CD4-positive, alpha-beta T cell treated with Interleukin-17A for 4 hours (primary cell): ENCODE data around the gene PLA2G4D.

Experiments used
- DNase-seq: peaks from one replicate; pipeline ENCODE4 v3.0.0-alpha.2; 2020; ENCODE audit warnings: mixed read lengths

Gene PLA2G4D

GRCh38 chr15:42069496-42070278 lies 24.7 kb downstream of the PLA2G4D start:
- no peak for DNase-seq

DNA sequence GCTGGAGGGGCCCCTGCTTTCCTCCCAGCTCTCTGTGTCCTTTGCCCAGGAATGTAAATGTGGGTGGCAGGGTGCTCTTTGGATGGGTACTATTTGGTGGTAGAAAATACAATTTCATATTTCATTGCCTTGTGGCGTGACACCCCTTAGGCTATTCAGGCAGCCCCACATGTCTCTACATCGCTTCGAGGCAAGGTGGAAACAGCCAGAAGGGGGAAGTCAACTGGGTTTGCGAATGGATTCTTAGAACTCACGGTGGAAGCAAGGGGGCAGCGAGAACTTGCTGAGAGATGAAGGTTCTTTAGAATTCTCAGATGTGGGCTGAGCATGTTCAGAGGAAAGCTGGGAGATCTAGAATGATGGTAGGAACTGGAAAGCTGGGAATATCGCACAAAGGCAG lies 25.3 kb downstream of the PLA2G4D start:
- no peak for DNase-seq

- DNase-seq = no peak
Measured at GRCh38 chr15:42068601-42069000, 25.8 kb downstream of the PLA2G4D start.

DNA sequence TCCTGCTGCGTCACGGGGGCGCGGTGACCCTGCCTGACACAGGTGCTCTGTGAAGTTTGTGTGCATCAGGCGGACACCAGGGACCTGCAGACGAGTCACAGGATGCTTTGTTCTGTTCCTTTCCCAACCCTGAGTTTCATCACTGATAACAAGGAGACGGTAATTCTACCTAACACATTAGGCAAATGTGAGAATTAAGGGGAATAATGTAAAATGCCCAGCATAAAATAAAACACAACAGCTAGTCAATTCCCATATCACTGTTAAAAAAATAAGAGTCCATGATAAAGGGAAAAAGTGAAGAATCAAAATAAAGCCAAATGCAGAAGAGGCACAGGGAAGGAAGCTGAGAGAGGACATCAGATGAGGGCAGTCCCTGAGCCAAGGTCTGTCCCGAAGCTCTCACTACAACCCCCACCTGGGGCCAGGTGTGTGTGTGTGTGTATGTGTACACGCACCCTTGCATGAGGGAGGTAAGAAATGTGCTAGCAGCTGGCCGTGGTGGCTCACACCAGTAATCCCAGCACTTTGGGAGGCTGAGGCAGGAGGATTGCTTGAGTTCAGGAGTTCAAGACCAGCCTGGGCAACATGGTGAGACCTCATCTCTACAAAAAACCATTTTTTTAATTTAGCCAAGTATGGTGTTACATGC lies 27.5 kb downstream of the PLA2G4D start:
- DNase-seq = no peak

DNA sequence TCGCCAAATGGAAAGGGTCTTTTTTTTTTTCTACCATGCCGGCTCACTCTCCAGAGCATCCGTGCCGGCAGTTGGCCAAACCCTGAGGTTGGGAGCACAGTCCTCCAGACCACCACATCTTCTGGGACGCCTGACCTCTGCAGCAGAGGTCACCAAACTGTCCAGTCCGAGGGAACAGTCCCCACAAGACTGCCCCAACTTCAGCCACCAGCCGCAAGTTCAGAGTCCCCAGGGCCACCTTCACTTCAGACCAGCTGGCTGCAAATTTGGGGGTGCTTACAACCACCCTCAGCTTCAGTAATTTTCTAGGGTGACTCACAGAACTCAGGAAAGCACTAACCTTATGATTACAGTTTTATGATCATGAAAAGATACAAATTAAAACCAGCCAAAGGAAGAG lies 28.9 kb downstream of the PLA2G4D start:
- DNase-seq = no peak

- DNase-seq = no peak
Measured at GRCh38 chr15:42065033-42065432, 29.3 kb downstream of the PLA2G4D start.

DNA sequence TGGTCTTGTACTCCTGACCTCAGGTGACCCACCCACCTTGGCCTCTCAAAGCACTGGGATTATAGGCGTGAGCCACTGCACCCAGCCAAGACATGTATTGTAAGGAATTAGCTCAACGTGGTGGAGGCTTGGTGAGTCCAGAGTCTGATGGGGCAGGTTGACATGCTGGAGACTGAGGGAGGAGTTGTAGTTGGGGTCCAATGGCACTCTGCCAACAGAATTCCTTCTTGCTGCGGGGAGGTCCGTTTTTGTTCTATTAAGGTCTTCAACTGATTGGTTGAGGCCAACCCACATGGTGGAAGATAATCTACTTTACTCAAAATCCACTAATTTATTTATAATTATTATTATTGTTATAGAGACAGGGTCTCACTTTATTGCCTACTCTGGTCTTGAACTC lies 30.1 kb downstream of the PLA2G4D start:
- DNase-seq = no peak

DNA sequence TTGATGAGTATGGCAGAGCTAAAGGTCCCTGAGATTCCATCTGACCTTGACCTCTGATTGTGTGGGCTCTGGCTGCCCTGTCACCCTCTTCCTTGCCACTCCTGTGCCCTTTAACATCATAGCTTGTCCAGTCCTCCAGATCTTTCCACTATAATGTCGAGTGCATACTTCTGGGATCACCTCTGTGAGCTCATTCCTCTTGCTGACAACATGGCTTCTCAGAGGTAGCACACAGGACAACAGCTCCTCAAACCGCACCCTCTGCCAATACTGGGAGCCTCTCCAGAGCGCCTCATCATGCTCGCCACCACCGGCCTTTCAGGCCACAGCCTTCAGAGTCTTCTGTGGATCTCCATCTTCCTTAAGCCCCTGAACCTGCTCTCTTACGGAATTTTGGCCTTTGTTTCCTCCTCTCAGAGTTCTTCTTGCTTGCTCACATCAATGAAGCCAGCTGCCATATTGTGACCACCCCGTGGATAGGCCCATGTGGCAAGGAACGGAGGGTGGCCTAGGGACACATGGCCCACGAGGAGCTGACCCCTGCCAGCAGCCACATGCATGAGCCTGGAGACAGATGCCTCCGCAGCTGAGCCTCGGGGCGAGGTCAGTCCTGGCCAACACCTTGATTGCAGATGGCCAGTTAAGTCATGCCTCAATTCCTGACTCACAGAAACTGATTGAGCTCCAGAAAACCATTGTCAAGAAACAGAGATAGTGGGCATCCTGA lies 31.1 kb downstream of the PLA2G4D start:
- no peak for DNase-seq

DNA sequence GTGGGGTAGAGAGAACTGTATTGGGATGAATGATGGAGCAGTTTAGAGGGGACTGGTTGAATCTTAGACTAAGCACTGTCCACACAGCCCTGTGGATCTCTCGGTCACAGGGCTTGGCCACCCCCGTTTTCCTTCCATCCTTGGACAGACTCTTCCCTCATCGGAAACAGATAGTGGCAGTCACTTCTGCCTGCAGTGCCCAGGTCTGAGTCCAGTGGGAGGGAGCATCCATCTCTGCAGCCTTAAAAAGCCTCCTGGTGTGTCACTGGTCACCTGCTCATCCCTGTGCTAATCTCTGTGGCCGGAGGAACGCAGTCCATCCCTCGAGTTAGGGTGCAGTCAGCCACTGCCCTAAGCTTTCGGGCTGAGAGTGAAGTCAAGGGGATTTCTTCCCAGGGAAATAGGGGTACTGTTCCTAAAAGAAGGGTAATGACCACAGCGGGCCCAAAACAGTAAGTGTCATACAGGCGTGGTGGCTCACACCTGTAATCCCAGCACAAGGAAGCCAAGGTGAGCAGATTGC lies 32.0 kb downstream of the PLA2G4D start:
- no peak for DNase-seq

GRCh38 chr15:42060797-42061196 lies 33.6 kb downstream of the PLA2G4D start:
- no peak for DNase-seq

- no peak for DNase-seq
Measured at GRCh38 chr15:42060477-42060763, 33.9 kb downstream of the PLA2G4D start.

DNA sequence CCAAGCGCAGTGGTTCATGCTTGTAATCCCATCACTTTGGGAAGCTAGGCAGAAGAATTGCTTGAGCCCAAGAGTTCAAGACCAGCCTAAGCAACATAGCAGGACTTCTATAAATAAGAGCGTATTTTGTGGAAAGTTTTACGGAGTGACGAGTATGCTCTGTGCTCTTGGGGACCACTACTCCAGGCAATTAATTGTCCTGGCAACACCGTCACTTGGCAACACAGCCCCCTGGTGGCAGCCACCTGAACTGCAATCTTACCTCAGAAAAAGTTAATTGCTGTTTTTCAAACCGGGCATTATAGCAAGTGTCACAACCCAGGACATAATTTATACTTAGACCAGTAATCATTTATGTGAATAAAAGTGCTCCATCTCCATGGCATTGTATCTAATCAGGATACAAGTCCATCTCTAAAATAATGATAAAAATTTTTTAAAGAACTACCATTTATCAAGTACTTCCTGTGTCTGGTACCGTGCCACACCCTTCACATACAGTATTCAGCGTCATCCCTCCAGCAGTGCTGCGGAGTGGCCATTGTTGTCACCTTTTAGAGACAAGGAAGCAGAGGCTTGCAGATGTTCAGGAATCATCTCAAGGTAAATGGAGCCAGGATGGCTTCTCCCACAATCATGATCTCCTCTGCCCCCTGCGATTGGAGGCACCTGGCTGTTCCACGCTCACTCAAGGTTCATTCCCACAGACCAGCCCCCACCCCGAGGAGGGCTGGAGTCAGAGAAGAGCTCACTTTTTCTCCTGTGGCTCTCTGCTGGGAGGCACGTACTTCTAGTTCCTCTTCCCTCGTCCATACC lies 34.5 kb downstream of the PLA2G4D start:
- peak; percentile 79 for DNase-seq

- no peak for DNase-seq
Measured at GRCh38 chr15:42058791-42059190, 35.6 kb downstream of the PLA2G4D start.

DNA sequence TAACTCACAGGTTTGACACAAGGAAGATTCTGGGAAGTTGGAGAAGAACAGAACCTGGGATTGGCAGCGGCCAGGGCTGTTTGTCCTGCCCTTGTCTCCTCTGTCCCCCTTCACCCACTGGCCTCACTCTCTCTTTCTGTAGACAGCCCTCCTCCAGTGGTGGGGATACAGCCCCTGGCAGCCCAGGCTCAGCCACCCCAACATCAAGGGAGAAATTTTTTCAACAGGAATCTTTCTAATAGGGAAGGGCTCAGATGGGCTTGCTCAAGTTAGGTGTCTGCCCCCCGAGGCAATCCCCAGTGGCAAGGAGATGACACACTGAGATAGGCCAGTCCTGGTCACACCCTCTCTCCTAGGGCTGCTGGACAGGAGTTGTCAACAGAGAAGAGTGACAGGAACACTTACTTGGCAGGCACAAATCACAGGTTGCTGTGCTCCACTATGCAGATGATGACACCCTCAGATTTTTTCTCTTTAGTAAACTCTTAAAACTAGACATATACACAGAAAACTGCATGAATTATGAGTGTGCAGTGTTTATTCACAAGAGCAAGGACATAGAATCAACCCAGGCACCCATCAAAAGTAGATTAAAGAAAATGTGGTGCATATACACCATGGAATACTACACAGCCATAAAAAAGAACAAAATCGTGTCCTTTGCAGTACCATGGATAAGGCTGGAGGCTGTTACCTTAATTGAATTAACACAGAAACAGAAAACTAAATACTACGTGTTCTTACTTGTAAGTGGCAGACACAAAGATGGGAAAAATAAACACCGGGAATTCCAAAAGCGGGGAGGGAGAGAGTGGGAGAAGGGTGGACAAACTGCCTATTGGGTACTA lies 36.3 kb downstream of the PLA2G4D start:
- no peak for DNase-seq

GRCh38 chr15:42056934-42057798 lies 37.2 kb downstream of the PLA2G4D start:
- DNase-seq = peak; percentile 58

DNA sequence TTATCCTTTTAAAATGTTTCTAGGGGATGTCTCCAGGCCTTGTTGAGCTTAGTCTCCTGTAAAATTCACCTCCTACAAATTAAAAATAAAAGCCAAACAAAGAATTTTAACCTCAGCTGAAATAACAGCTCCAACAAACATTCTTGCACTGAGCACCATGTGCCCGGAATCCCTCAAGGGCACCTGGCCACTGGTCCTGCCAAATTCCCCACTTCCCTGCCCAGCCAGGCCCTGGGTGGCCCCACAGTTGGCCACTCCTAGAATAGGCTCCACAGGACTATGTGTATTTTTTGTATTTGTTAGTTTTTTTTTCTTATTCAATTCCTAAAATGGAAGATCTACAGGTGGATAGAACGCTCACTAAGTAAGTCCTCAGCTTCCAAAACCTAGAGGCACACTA lies 40.4 kb downstream of the PLA2G4D start:
- no peak for DNase-seq

DNA sequence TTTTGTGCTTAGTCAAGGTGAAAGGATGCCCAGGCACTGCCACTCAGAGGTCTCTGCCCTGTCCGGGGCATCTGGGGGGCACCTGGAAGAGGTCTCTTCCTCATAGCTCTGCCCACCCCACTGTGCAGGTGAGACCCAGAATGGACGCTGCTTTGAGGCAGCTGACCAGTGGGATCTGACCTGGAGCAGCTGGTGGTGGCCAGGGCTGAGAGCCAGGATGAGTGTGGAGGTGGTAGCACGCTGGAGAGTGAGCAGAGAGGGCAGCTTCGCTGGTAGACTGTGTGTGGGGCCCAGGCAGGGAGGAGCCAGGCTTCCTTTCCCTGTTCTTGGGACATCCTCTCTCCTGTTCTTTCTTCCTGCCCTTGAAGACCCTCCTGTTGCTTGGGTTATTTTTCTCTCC lies 41.4 kb downstream of the PLA2G4D start:
- no peak for DNase-seq

DNA sequence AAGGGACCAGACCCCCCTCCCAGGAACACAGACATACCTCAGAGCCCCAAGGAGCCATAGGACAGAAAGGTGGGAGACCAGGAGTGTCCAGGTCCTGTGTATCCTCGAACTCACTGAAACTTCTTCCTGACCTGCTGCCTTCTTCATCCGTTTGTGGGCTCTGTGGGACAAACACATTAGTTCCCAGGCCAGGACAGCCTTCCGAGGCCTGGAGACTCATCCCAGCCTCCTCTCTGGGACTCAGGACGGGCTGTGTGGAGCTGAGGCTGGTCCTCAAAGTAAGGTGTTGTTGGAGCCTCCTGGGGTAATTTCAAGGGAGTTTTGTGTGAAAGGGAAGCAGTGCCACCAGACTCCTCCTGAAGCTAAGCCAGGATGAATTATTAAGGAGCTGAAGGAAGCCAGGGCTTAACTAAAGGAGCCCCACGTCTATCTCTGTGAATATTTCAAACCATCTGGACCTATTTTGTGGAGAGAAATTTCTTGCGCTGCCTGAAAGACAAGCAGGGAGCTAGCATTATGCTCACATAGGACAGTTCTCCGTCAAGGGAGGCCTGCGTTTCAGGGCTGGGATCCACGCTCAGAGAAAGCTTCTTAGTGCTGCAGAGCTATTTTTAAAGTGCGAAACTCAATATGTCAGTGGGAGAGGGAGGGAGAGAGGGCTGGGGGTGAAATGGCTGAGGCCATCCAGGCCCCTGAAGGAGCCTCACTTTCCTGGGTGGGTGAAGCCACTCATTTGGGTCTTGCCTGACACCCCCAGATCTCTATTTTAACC lies 43.7 kb downstream of the PLA2G4D start:
- DNase-seq = no peak

- DNase-seq = no peak
Measured at GRCh38 chr15:42048821-42049200, 45.6 kb downstream of the PLA2G4D start.
